A549 treated with ZK216348 at 1 μM for 4 hours (cell line): ENCODE results near the gene IDH3A. TPM values are rescaled to one million over a fixed set of nuclear protein-coding genes. Genes with fewer than 3 reads are reported as not detected.

Experiments
- total RNA-seq: library from RNA; stranded (reverse); fragments of 200-300 nt; extraction: Qiagen RNA extraction; gene quantifications from 5 replicates; pipeline ENCODE4 v1.2.3, GENCODE V29; 2022; ENCODE audit warnings: low read depth

Gene IDH3A
- 66.4 to 91.4 TPM (median 75.1 TPM) in 5 replicates for total RNA-seq

GRCh38 chr15:78149068-78149804, at the start of gene IDH3A:
Gene IDH3A (plus strand): TSS chr15:78149362. CDS start chr15:78149404, 42 bp downstream.

GRCh38 chr15:78131295-78132061, 17.7 kb upstream of the IDH3A start, which contains the start of gene CIB2:
Gene CIB2 (minus strand): TSS chr15:78131445. CDS start chr15:78131215, 230 bp downstream.

Other genes starting within 250 kb of the IDH3A start
- gene TBC1D2B, start 71.7 kb upstream of the IDH3A start, total RNA-seq, result 11.0 to 18.2 TPM (median 15.5 TPM) in 5 replicates
- gene SH2D7, start 56.8 kb upstream of the IDH3A start, total RNA-seq, result not detected in 5 replicates
- gene CIB2, start 17.9 kb upstream of the IDH3A start, total RNA-seq, result 21.1 to 31.7 TPM (median 27.4 TPM) in 5 replicates
- gene ACSBG1, start 85.2 kb downstream of the IDH3A start, total RNA-seq, result 0.09 to 0.51 TPM (median 0.39 TPM) in 5 replicates
- 0.05 TPM in 1 of 5 replicates, not detected in the others for gene DNAJA4, start 115.2 kb downstream of the IDH3A start, total RNA-seq
- gene SKIC8, start 150.2 kb downstream of the IDH3A start, total RNA-seq, result 81.3 to 120 TPM (median 89.8 TPM) in 5 replicates
- gene CRABP1, start 191.0 kb downstream of the IDH3A start, total RNA-seq, result 1.0 to 2.1 TPM (median 1.3 TPM) in 5 replicates